ENCODE results near the gene IMPG2. TPM values are rescaled to one million over a fixed set of nuclear protein-coding genes. Genes with fewer than 3 reads are reported as not detected.

The IMPG2 gene
- total RNA-seq, 1 experiment from 2014 or later, result 0.04 TPM

GRCh38 chr3:101251441-101251840, 68.9 kb downstream of the IMPG2 start:
- Histone ChIP-seq H3K56ac (ENCODE audit: insufficient read length, low read depth, low read length) (no peak overlapping the region), H3K4me2 (ENCODE audit: insufficient read depth, insufficient read length, low read length) (no peak overlapping the region), H3K79me1 (ENCODE audit: insufficient read depth, low read depth, low read length, poor library complexity, severe bottlenecking) (no peaks in the 10 kb centered on the region), H3K4me1 (ENCODE audit: insufficient read depth, low read length) (0 out of 2 replicates have a peak, but pooled peaks cover 6% of the 10 kb centered on the region), H3K23me2 (ENCODE audit: insufficient read length, low read depth, low read length, poor library complexity, severe bottlenecking) (no peaks in the 10 kb centered on the region), H3K23ac (ENCODE audit: insufficient read length, low read depth, low read length) (no peak overlapping the region), H2BK20ac (ENCODE audit: low read depth, low read length, poor library complexity, severe bottlenecking) (no peak overlapping the region), H3K4ac (ENCODE audit: low read depth, low read length) (no peak overlapping the region), H4K5ac (ENCODE audit: insufficient read length, low read depth, low read length) (no peak overlapping the region), H3K27me3 (ENCODE audit: insufficient read depth, low read length) (no peaks in the 10 kb centered on the region), H4K20me1 (ENCODE audit: control insufficient read depth, insufficient read depth, insufficient read length) (no peaks in the 10 kb centered on the region), H2BK15ac (ENCODE audit: low read depth, low read length) (no peak overlapping the region), H2BK12ac (ENCODE audit: insufficient read length, low read depth, low read length) (no peak overlapping the region), H3K18ac (ENCODE audit: insufficient read length, low read depth, low read length) (no peak overlapping the region), H3T11ph (ENCODE audit: low read length) (no peak overlapping the region), H2BK120ac (ENCODE audit: low read depth, low read length, poor library complexity, severe bottlenecking) (no peak overlapping the region), H2AFZ (ENCODE audit: low read length) (no peak overlapping the region), H3K9ac (ENCODE audit: extremely low read depth, insufficient read length, low read length) (no peak overlapping the region), H3K79me2 (ENCODE audit: insufficient read depth, low read length) (no peaks in the 10 kb centered on the region), H2AK5ac (ENCODE audit: insufficient read length, low read length) (no peak overlapping the region), H3K27ac (ENCODE audit: insufficient read length, low read depth, low read length) (no peak overlapping the region), H4K8ac (replicated peaks; ENCODE audit: insufficient read length, low read depth, low read length) (no peak overlapping the region), H2BK5ac (ENCODE audit: insufficient read length, low read length) (no peak overlapping the region), H4K91ac (ENCODE audit: insufficient read length, low read depth, low read length) (no peak overlapping the region), H3K14ac (ENCODE audit: insufficient read depth, low read length) (no peak overlapping the region), H3K9me3 (ENCODE audit: control insufficient read depth, low read depth, low read length) (no peaks in the 10 kb centered on the region)
- Mint-ChIP-seq H3K9me3 (no peaks in the 10 kb centered on the region), H3K36me3 (ENCODE audit: insufficient read depth in 1 of 3, low read depth in 3 of 3) (no peaks in the 10 kb centered on the region), H3K4me3 (no peak overlapping the region), H3K27ac (no peak overlapping the region), H3K27me3 (ENCODE audit: low read depth) (peaks cover 1% of the 10 kb centered on the region; the same call in 1 of the 2 replicates), H3K4me1 (peaks cover 29 to 33% of the 10 kb centered on the region in 2 experiments)
- WGBS (ENCODE audit: extremely low coverage, insufficient read length, low lambda C conversion rate), result no CpG with 5 or more reads among the region's 2 CpGs
- no peak for DNase-seq
- no peak for TF ChIP-seq CTCF (conservative IDR thresholded peaks at IDR 0.05)

Data from H9 (cell line).